Measurements from ENCODE around the gene SRPK2. TPM values are rescaled to one million over a fixed set of nuclear protein-coding genes. Genes with fewer than 3 reads are reported as not detected.
"Not testable (repeated sequence)": the region's sequence is repeated elsewhere in the genome, so short reads cannot be mapped to it uniquely, and the experiment has no call there.

Gene SRPK2
- total RNA-seq, 1 experiment from 2014 or later = 59.8 TPM

DNA sequence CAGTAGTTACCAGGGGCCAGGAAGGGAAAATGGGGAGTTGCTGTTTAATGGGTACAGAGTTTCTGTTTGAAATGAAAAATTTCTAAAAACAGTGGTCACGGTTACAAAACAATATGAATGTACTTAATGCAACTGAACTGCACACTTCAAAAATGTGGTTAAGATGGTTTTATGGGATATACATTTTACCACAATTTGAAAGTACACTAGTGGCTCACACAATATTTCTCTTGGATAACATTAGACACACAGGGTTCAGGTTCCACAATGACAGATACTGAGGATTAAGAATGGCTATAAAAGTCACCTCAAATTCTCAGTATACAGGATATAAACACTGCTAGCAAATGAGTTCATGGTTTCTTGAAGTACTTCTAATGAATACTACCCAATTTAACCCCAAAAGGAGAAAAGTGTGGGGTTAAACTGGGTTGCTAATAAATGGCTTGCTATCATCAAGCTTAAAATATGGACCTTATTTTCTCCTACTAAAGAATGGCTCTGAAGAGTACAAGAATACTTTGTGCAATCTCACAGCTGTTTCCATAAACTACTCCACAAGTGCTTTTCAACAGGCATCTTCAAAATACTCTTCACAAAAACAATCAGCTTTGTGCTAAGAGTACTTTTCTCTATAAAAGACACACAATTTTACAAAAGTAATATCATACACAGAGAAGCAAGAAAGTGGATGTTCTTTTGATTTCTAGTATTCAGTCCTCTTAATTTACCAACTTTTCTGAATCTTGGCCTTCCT lies 92.9 kb downstream of the SRPK2 start:
- ChIA-PET POLR2A (ENCODE audit: low non-redundant PET) (no interaction called here), CTCF (no interaction called here)
- intact Hi-C loops (cut with micrococcal nuclease; ENCODE audit: unreplicated experiment) = no loop called here

GRCh38 chr7:105294482-105294881 lies 94.2 kb downstream of the SRPK2 start:
- H3K27me3 ChIP-seq (replicated peaks; ENCODE audit: insufficient read depth, low read depth, low read length, poor library complexity); H3K36me3 ChIP-seq (ENCODE audit: insufficient read depth, low read length, poor library complexity, severe bottlenecking); POLR2A ChIA-PET (ENCODE audit: low non-redundant PET); H3K9me3 ChIP-seq (ENCODE audit: low read depth, low read length, poor library complexity, severe bottlenecking); BruUV-seq (replicated peaks); H3K4me3 ChIP-seq (ENCODE audit: low read depth, low read length, poor library complexity, severe bottlenecking); CTCF ChIA-PET; intact Hi-C loops (cut with micrococcal nuclease; ENCODE audit: unreplicated experiment); H3K4me1 ChIP-seq (ENCODE audit: insufficient read depth, low read length, poor library complexity, severe bottlenecking); H3K27ac ChIP-seq (ENCODE audit: low read depth, low read length, poor library complexity, severe bottlenecking); DNase-seq (ENCODE audit: low spot score): not testable (repeated sequence)

More for the DNA sequence above, 92.9 kb downstream of the SRPK2 start:
- H3K27ac ChIP-seq (ENCODE audit: low read depth, low read length, poor library complexity, severe bottlenecking) = peak overlapping the region; percentile 2
- DNase-seq (ENCODE audit: low spot score) = no peak
- no peak overlapping the region for H3K4me3 ChIP-seq (ENCODE audit: low read depth, low read length, poor library complexity, severe bottlenecking)
- H3K36me3 ChIP-seq (ENCODE audit: insufficient read depth, low read length, poor library complexity, severe bottlenecking) = no peaks in the 10 kb centered on the region
- no peaks in the 10 kb centered on the region for H3K9me3 ChIP-seq (ENCODE audit: low read depth, low read length, poor library complexity, severe bottlenecking)
- H3K27me3 ChIP-seq (replicated peaks; ENCODE audit: insufficient read depth, low read depth, low read length, poor library complexity) = no peaks in the 10 kb centered on the region
- H3K4me1 ChIP-seq (ENCODE audit: insufficient read depth, low read length, poor library complexity, severe bottlenecking) = peaks cover 3% of the 10 kb centered on the region
- TF ChIP-seq, protein P1, sequence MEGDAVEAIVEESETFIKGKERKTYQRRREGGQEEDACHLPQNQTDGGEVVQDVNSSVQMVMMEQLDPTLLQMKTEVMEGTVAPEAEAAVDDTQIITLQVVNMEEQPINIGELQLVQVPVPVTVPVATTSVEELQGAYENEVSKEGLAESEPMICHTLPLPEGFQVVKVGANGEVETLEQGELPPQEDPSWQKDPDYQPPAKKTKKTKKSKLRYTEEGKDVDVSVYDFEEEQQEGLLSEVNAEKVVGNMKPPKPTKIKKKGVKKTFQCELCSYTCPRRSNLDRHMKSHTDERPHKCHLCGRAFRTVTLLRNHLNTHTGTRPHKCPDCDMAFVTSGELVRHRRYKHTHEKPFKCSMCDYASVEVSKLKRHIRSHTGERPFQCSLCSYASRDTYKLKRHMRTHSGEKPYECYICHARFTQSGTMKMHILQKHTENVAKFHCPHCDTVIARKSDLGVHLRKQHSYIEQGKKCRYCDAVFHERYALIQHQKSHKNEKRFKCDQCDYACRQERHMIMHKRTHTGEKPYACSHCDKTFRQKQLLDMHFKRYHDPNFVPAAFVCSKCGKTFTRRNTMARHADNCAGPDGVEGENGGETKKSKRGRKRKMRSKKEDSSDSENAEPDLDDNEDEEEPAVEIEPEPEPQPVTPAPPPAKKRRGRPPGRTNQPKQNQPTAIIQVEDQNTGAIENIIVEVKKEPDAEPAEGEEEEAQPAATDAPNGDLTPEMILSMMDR (conservative IDR thresholded peaks at IDR 0.05; ENCODE audit: low read depth, low read length) = no peak
- no peak for TF ChIP-seq EZH2 (IDR thresholded peaks at IDR 0.05; ENCODE audit: borderline replicate concordance, low read depth, low read length, poor library complexity, severe bottlenecking)
- no TSS peak for BruUV-seq (replicated peaks)

GRCh38 chr7:105289704-105290103 lies 99.0 kb downstream of the SRPK2 start:
- BruUV-seq (replicated peaks) = no TSS peak
- Histone ChIP-seq H3K27ac (ENCODE audit: low read depth, low read length, poor library complexity, severe bottlenecking) (no peak overlapping the region), H3K36me3 (ENCODE audit: insufficient read depth, low read length, poor library complexity, severe bottlenecking) (no peaks in the 10 kb centered on the region), H3K4me1 (ENCODE audit: insufficient read depth, low read length, poor library complexity, severe bottlenecking) (no peaks in the 10 kb centered on the region), H3K27me3 (replicated peaks; ENCODE audit: insufficient read depth, low read depth, low read length, poor library complexity) (no peaks in the 10 kb centered on the region), H3K9me3 (ENCODE audit: low read depth, low read length, poor library complexity, severe bottlenecking) (no peaks in the 10 kb centered on the region), H3K4me3 (ENCODE audit: low read depth, low read length, poor library complexity, severe bottlenecking) (no peak overlapping the region)
- intact Hi-C loops (cut with micrococcal nuclease; ENCODE audit: unreplicated experiment) = no loop called here
- ChIA-PET POLR2A (ENCODE audit: low non-redundant PET) (no interaction called here), CTCF (no interaction called here)
- no peak for TF ChIP-seq EZH2 (IDR thresholded peaks at IDR 0.05; ENCODE audit: borderline replicate concordance, low read depth, low read length, poor library complexity, severe bottlenecking)
- TF ChIP-seq, protein P1 (conservative IDR thresholded peaks at IDR 0.05; ENCODE audit: low read depth, low read length) = no peak
- DNase-seq (ENCODE audit: low spot score) = no peak

DNA sequence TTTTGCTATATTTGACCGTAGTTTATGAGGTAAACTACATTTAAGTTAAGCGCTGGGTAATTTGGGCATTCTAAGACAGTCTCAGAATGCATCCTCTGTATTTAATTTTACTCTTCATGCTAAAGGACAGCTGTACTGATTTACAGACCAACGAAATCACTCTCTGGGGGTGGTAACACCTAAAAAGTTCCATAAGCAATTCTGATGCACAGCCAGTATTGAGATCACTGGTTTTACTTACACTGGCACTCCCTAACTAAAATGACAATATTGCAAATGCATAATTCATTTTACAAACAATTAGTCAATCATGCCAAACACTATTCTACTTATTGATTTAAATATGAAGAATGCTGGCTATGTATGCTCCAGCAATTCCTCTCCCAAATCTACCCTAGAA lies 102.3 kb downstream of the SRPK2 start:
- Histone ChIP-seq H3K36me3 (ENCODE audit: insufficient read depth, low read length, poor library complexity, severe bottlenecking) (no peaks in the 10 kb centered on the region), H3K4me1 (ENCODE audit: insufficient read depth, low read length, poor library complexity, severe bottlenecking) (no peaks in the 10 kb centered on the region), H3K27ac (ENCODE audit: low read depth, low read length, poor library complexity, severe bottlenecking) (no peak overlapping the region), H3K27me3 (replicated peaks; ENCODE audit: insufficient read depth, low read depth, low read length, poor library complexity) (no peaks in the 10 kb centered on the region), H3K9me3 (ENCODE audit: low read depth, low read length, poor library complexity, severe bottlenecking) (no peaks in the 10 kb centered on the region), H3K4me3 (ENCODE audit: low read depth, low read length, poor library complexity, severe bottlenecking) (no peak overlapping the region)
- DNase-seq (ENCODE audit: low spot score) = no peak
- POLR2A ChIA-PET (ENCODE audit: low non-redundant PET) = no interaction called here
- no TSS peak for BruUV-seq (replicated peaks)
- TF ChIP-seq, protein P1 (conservative IDR thresholded peaks at IDR 0.05; ENCODE audit: low read depth, low read length) = no peak
- no peak for TF ChIP-seq EZH2 (IDR thresholded peaks at IDR 0.05; ENCODE audit: borderline replicate concordance, low read depth, low read length, poor library complexity, severe bottlenecking)
- intact Hi-C loops (cut with micrococcal nuclease; ENCODE audit: unreplicated experiment) = no loop called here
- CTCF ChIA-PET = no interaction called here
